Immature natural killer cell (primary cell): ENCODE results near the gene GATA1. TPM values are rescaled to one million over a fixed set of nuclear protein-coding genes. Genes with fewer than 3 reads are reported as not detected.

Experiments used
- DNase-seq, 3 donors: peaks; one replicate each; pipeline ENCODE4 v3.0.0; 2022; ENCODE audit warnings: mixed read lengths in 1 of 3
- H3K27ac Mint-ChIP-seq, 6 donors: one replicate each; pipeline ENCODE4 v1.8.0; 2020; ENCODE audit warnings: mixed read lengths in 6 of 6, mild to moderate bottlenecking in 5 of 6, inconsistent platforms in 4 of 6, moderate library complexity in 3 of 6
- H3K27me3 Mint-ChIP-seq, 3 donors: one replicate each; pipeline ENCODE4 v1.8.0; 2020 to 2021; ENCODE audit warnings: low read depth in 3 of 3, mild to moderate bottlenecking in 3 of 3, mixed read lengths in 3 of 3, moderate library complexity in 3 of 3, inconsistent platforms in 1 of 3
- H3K36me3 Mint-ChIP-seq, 3 donors: one replicate each; pipeline ENCODE4 v1.8.0; 2020; ENCODE audit warnings: mixed read lengths in 3 of 3, inconsistent platforms in 2 of 3, mild to moderate bottlenecking in 2 of 3
- H3K4me1 Mint-ChIP-seq, 2 donors: one replicate each; pipeline ENCODE4 v1.8.0; 2020; ENCODE audit warnings: inconsistent platforms in 2 of 2, mild to moderate bottlenecking in 2 of 2, mixed read lengths in 2 of 2, moderate library complexity in 1 of 2
- H3K4me3 Mint-ChIP-seq, 5 donors: one replicate each; pipeline ENCODE4 v1.8.0; 2020; ENCODE audit warnings: mild to moderate bottlenecking in 5 of 5, mixed read lengths in 5 of 5, inconsistent platforms in 3 of 5, moderate library complexity in 3 of 5
- H3K9me3 Mint-ChIP-seq, 6 donors: one replicate each; pipeline ENCODE4 v1.8.0; 2020; ENCODE audit warnings: mild to moderate bottlenecking in 6 of 6, mixed read lengths in 6 of 6, inconsistent platforms in 4 of 6, moderate library complexity in 3 of 6
- polyA plus RNA-seq, 3 donors: library from polyadenylated mRNA; unstranded; fragments of 300-500 nt; fragmentation: Illumina TruSeq; gene quantifications; one replicate each; pipeline ENCODE4 v1.2.3, GENCODE V29; 2021

The GATA1 gene
- under 1 TPM in 1 of 3 donors, not detected in 2; 0.28 TPM for polyA plus RNA-seq

DNA sequence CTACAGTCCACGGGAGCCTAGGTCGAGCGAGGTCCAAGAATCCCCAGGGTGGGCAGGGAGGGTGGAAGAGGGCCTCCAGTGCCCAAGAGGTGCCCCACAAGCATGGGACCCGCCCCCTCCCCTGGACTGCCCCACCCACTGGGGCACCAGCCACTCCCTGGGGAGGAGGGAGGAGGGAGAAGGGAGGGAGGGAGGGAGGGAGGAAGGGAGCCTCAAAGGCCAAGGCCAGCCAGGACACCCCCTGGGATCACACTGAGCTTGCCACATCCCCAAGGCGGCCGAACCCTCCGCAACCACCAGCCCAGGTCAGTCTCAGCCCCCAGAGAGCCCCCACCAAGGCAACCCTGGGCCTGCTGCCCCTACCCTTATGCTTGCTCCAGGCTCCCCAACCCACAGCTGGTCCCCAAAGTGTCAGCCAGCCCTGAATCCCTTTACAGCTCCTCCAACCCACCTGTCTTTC is at the start of gene GATA1:
GATA1 (plus strand) TSS at position 250 of the 460 bp plus-strand sequence. CDS start 4,520 bp downstream, outside the sequence.
- no peaks in the 10 kb centered on the region for H3K9me3 Mint-ChIP-seq
- H3K27ac Mint-ChIP-seq, result peak within 1 kb of the TSS in 2 of 6 donors; percentile 9 to 40
- no peak within 1 kb of the TSS for H3K4me3 Mint-ChIP-seq
- peaks cover 0 to 13% (median 0%) of the 10 kb centered on the region in 3 donors for H3K27me3 Mint-ChIP-seq
- DNase-seq, result no peak
- peaks cover 0 to 3% of the 10 kb centered on the region in 2 donors for H3K4me1 Mint-ChIP-seq
- H3K36me3 Mint-ChIP-seq, result no peaks in the 10 kb centered on the region

DNA sequence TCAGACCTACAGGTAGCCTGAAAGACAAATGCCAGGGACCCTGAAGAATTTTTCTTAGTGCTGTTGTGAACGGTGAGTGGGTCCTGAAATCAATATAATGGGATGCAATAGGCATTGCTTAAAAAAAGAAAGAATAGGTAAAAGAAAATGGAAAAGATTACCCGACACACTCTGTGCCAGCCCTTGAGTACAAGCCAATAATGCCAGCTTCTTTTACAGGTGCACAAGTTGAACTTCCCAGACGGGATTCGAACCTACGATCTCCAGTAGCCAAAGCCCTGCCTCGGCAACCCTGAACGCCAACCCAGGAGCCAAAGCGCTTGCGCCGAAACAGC is 49.5 kb upstream of the GATA1 start:
- H3K36me3 Mint-ChIP-seq, result no peaks in the 10 kb centered on the region
- no peak for DNase-seq
- H3K27ac Mint-ChIP-seq, result peak overlapping the region; percentile 85 to 99 (median 96)
- H3K4me3 Mint-ChIP-seq, result peak overlapping the region; percentile 90 to 94 (median 93)
- H3K4me1 Mint-ChIP-seq, result peaks cover 28 to 32% of the 10 kb centered on the region in 2 donors
- no peaks in the 10 kb centered on the region for H3K9me3 Mint-ChIP-seq
- peaks cover 2 to 10% (median 10%) of the 10 kb centered on the region in 3 donors for H3K27me3 Mint-ChIP-seq

- peak; percentile 84 to 92 (median 90) for DNase-seq
- peaks cover 22 to 28% of the 10 kb centered on the region in 2 donors for H3K4me1 Mint-ChIP-seq
- H3K27ac Mint-ChIP-seq, result peak overlapping the region; percentile 85 to 99 (median 96)
- no peaks in the 10 kb centered on the region for H3K9me3 Mint-ChIP-seq
- peak overlapping the region; percentile 90 to 94 (median 93) for H3K4me3 Mint-ChIP-seq
- peaks cover 2 to 10% (median 10%) of the 10 kb centered on the region in 3 donors for H3K27me3 Mint-ChIP-seq
- no peaks in the 10 kb centered on the region for H3K36me3 Mint-ChIP-seq
These were observed 49.0 kb upstream of the GATA1 start for GRCh38 chrX:48737213-48737938.

DNA sequence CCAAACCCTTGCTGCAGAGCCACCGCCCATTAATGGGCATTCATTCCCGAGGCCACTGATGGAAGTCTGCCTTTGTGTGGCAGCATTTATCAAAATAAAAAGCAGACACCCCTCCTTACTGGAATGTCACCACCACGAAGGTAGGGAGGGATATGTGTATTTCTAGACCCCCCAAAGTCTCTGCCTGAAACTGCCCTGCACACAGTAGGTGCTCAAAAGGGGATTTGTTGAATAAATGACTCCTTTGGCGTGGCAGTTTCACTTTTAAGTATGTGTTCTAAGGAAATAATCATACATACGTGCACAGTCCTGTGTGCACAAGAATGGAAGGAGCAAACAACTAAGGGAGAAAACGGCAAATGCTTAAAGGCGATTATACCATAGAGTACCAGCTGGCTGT is 48.5 kb upstream of the GATA1 start:
- peak overlapping the region; percentile 90 to 94 (median 93) for H3K4me3 Mint-ChIP-seq
- H3K27ac Mint-ChIP-seq, result peak overlapping the region; percentile 85 to 99 (median 96)
- no peak for DNase-seq
- H3K4me1 Mint-ChIP-seq, result peaks cover 22 to 27% of the 10 kb centered on the region in 2 donors
- H3K36me3 Mint-ChIP-seq, result no peaks in the 10 kb centered on the region
- H3K9me3 Mint-ChIP-seq, result no peaks in the 10 kb centered on the region
- peaks cover 2 to 10% (median 10%) of the 10 kb centered on the region in 3 donors for H3K27me3 Mint-ChIP-seq

DNA sequence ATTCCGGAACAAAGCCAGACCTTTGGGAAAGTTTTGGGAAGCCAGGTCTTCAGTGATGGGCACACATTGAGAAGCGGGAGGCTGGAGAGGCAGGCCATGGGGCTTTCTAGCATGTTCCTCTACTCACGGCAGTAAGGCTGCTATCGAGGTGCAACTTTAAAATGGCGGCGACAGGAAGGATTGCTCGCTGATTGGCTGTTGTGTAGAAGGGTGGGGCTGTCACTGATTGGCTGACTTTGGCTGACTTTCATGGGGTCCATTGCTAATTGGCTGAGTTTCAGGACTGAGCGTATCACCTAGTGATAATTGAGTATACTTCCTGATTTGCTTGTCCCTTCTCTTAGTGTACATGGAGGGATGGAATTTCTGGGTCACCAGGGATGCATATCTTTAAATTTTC is 44.6 kb upstream of the GATA1 start:
- no peak overlapping the region for H3K4me3 Mint-ChIP-seq
- DNase-seq, result no peak

GRCh38 chrX:48745222-48745621 is 41.2 kb upstream of the GATA1 start:
- Mint-ChIP-seq H3K36me3 (no peaks in the 10 kb centered on the region), H3K27me3 (peaks cover 0 to 4% (median 0%) of the 10 kb centered on the region in 3 donors), H3K4me1 (no peaks in the 10 kb centered on the region), H3K27ac (no peak overlapping the region), H3K4me3 (no peak overlapping the region), H3K9me3 (no peaks in the 10 kb centered on the region)
- DNase-seq, result no peak

More for the DNA sequence above, 44.6 kb upstream of the GATA1 start:
- Mint-ChIP-seq H3K4me1 (peaks cover 11 to 13% of the 10 kb centered on the region in 2 donors), H3K27me3 (peaks cover 0 to 9% (median 0%) of the 10 kb centered on the region in 3 donors), H3K27ac (no peak overlapping the region), H3K9me3 (no peaks in the 10 kb centered on the region), H3K36me3 (no peaks in the 10 kb centered on the region)

- no peak overlapping the region for H3K27ac Mint-ChIP-seq
- DNase-seq, result no peak
- peaks cover 5 to 7% of the 10 kb centered on the region in 2 donors for H3K4me1 Mint-ChIP-seq
- H3K27me3 Mint-ChIP-seq, result peaks cover 0 to 4% (median 0%) of the 10 kb centered on the region in 3 donors
- no peaks in the 10 kb centered on the region for H3K9me3 Mint-ChIP-seq
- H3K36me3 Mint-ChIP-seq, result no peaks in the 10 kb centered on the region
- H3K4me3 Mint-ChIP-seq, result no peak overlapping the region
These were observed 38.9 kb upstream of the GATA1 start for GRCh38 chrX:48747415-48748016.

DNA sequence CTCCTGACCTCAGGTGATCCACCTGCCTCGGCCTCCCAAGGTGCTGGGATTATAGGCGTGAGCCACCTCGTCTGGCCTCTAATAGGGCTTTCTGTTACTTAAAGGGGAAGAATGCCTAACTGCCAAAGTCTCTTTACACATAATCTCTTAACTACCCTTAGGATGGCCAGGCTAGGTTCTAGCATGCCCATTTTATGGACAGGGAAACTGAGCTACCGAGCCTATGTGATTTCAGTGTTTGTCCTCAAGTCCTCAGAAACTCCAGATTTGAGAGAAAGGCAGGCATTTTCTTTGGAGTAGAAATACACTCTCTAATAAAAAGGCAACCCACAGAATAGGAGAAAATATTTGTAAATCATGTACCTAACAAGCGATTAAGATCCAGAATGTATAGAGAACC is 37.2 kb upstream of the GATA1 start:
- peaks cover 0 to 2% (median 0%) of the 10 kb centered on the region in 3 donors for H3K27me3 Mint-ChIP-seq
- no peaks in the 10 kb centered on the region for H3K36me3 Mint-ChIP-seq
- H3K27ac Mint-ChIP-seq, result no peak overlapping the region
- DNase-seq, result no peak
- H3K9me3 Mint-ChIP-seq, result no peaks in the 10 kb centered on the region
- no peak overlapping the region for H3K4me3 Mint-ChIP-seq
- H3K4me1 Mint-ChIP-seq, result peaks cover 5 to 7% of the 10 kb centered on the region in 2 donors

DNA sequence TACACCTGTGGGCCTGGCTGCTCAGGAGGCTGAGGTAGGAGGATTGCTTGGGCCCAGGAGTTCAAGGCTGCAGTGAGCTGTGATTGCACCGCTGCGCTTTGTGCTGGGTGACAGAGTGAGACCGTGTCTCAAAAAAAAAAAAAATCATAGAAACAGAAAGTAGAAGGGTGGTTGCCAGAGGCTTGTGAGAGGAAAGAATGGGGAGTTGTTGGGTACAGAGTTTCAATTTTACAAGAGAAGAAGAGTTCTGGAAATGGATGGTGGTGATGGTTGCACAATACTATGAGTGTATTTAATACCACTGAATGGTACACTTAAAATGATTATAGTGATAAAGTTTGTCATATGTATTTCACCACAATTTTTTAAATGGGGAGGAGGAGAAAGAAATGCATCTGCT is 35.0 kb upstream of the GATA1 start:
- Mint-ChIP-seq H3K9me3 (no peaks in the 10 kb centered on the region), H3K4me1 (peaks cover 5 to 7% of the 10 kb centered on the region in 2 donors), H3K36me3 (no peaks in the 10 kb centered on the region), H3K27ac (peak overlapping the region; percentile 5 to 64 (median 53)), H3K27me3 (peaks cover 0 to 4% (median 0%) of the 10 kb centered on the region in 3 donors), H3K4me3 (peak overlapping the region in 2 of 5 donors; percentile 2 to 38)
- DNase-seq, result peak in 1 of 3 donors; percentile 30

DNA sequence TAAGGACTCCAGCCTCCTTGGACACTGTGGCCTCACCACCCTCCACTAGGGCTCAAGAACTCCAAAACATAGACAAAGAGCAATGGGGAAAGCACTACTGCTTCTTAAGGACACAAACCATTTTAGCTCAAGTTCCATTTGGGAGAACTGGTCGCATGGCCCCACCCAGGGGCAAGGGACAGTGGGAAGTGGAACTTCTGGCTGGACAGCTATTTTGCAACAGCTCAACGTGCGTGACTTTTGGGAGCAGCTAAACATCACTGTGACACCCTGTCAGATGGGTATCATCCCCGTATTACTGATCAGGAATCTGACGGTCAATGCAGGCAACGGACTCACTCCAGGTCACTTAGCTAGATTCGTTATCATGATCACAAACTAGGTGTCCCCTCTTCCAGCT is 33.9 kb upstream of the GATA1 start:
- Mint-ChIP-seq H3K4me3 (no peak overlapping the region), H3K27me3 (peaks cover 0 to 4% (median 2%) of the 10 kb centered on the region in 3 donors), H3K27ac (no peak overlapping the region), H3K4me1 (peaks cover 5 to 7% of the 10 kb centered on the region in 2 donors), H3K36me3 (no peaks in the 10 kb centered on the region), H3K9me3 (no peaks in the 10 kb centered on the region)
- no peak for DNase-seq

- no peak overlapping the region for H3K4me3 Mint-ChIP-seq
- H3K9me3 Mint-ChIP-seq, result no peaks in the 10 kb centered on the region
- H3K27ac Mint-ChIP-seq, result no peak overlapping the region
- peaks cover 5 to 7% of the 10 kb centered on the region in 2 donors for H3K4me1 Mint-ChIP-seq
- H3K27me3 Mint-ChIP-seq, result peaks cover 0 to 4% (median 2%) of the 10 kb centered on the region in 3 donors
- no peak for DNase-seq
- no peaks in the 10 kb centered on the region for H3K36me3 Mint-ChIP-seq
These were observed 32.6 kb upstream of the GATA1 start for GRCh38 chrX:48753708-48754228.

DNA sequence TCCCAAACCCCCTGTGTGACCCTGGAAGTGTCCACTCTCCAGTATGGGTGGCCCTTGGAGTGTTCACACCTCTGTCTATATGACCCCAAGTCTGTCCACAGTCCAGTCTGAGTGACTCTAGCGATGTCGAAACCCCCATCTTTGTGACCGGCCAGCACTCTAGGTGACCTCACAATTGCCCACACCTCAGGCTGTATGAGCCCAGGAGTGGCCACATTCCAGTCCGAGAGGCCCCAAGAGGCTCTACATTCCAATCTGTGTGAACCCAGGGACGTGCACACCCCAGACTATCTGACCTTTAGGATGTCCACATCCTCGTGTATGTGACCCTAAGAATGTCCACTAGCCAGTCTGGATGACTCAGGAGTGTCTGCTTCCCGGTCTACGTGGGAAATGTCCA is 32.2 kb upstream of the GATA1 start:
- Mint-ChIP-seq H3K4me1 (peaks cover 5 to 7% of the 10 kb centered on the region in 2 donors), H3K9me3 (no peaks in the 10 kb centered on the region), H3K4me3 (no peak overlapping the region), H3K27ac (no peak overlapping the region), H3K36me3 (no peaks in the 10 kb centered on the region), H3K27me3 (peaks cover 0 to 4% (median 2%) of the 10 kb centered on the region in 3 donors)
- DNase-seq, result no peak

GRCh38 chrX:48761674-48762471 is 24.5 kb upstream of the GATA1 start, which contains the start of gene GLOD5:
TSS of gene GLOD5 (plus strand) at chrX:48761747. CDS start at chrX:48761791, 44 bp downstream.
- no peak within 1 kb of the TSS for H3K4me3 Mint-ChIP-seq
- H3K9me3 Mint-ChIP-seq, result no peaks in the 10 kb centered on the region
- peaks cover 0 to 10% (median 2%) of the 10 kb centered on the region in 3 donors for H3K27me3 Mint-ChIP-seq
- DNase-seq, result no peak
- no peak within 1 kb of the TSS for H3K27ac Mint-ChIP-seq
- no peaks in the 10 kb centered on the region for H3K36me3 Mint-ChIP-seq
- H3K4me1 Mint-ChIP-seq, result no peaks in the 10 kb centered on the region
